Myocyte (in vitro differentiated cells): ENCODE results near the gene ADM2. TPM values are rescaled to one million over a fixed set of nuclear protein-coding genes. Genes with fewer than 3 reads are reported as not detected.
"Not testable (repeated sequence)": the region's sequence is repeated elsewhere in the genome, so short reads cannot be mapped to it uniquely, and the experiment has no call there.

ENCODE experiments used
- DNase-seq: peaks from one replicate; pipeline ENCODE4 v3.0.0-alpha.2; 2012; ENCODE audit warnings: low read depth
- polyA plus RNA-seq: library from polyadenylated mRNA; unstranded; fragments of >200 nt; gene quantifications from one replicate; pipeline ENCODE4 v1.2.1, GENCODE V29; 2012; ENCODE audit warnings: missing spikeins
- total RNA-seq: library from RNA; depleted of rRNA; stranded (reverse); fragments of >200 nt; gene quantifications from 2 replicates; pipeline ENCODE4 v1.2.3, GENCODE V29; 2014

The ADM2 gene
- 0.67 and 1.6 TPM in 2 replicates for total RNA-seq
- polyA plus RNA-seq = 10.6 TPM

- no peak for DNase-seq
Observed at GRCh38 chr22:50481440-50482106, at the start of gene ADM2. ADM2 (plus strand) TSS chr22:50481543; CDS start chr22:50481848, 305 bp downstream.

- no peak for DNase-seq
Observed at GRCh38 chr22:50432131-50432876, 49.0 kb upstream of the ADM2 start.

- not testable (repeated sequence) for DNase-seq
Observed at GRCh38 chr22:50432877-50433510, 48.3 kb upstream of the ADM2 start.

- no peak for DNase-seq
Observed at GRCh38 chr22:50434849-50435248, 46.5 kb upstream of the ADM2 start.

GRCh38 chr22:50435291-50436014, 45.9 kb upstream of the ADM2 start:
- DNase-seq = no peak

GRCh38 chr22:50436015-50436830, 45.1 kb upstream of the ADM2 start:
- DNase-seq = no peak

GRCh38 chr22:50436841-50437341, 44.5 kb upstream of the ADM2 start:
- DNase-seq = no peak

GRCh38 chr22:50437511-50438304, 43.6 kb upstream of the ADM2 start:
- DNase-seq = no peak

GRCh38 chr22:50438305-50439275, 42.8 kb upstream of the ADM2 start:
- DNase-seq = peak; percentile 38

GRCh38 chr22:50439314-50439870, 42.0 kb upstream of the ADM2 start:
- peak; percentile 26 for DNase-seq

GRCh38 chr22:50439871-50440331, 41.4 kb upstream of the ADM2 start:
- DNase-seq = no peak

GRCh38 chr22:50440544-50441249, 40.6 kb upstream of the ADM2 start:
- DNase-seq = no peak

GRCh38 chr22:50441428-50441993, 39.8 kb upstream of the ADM2 start:
- DNase-seq = no peak

GRCh38 chr22:50443197-50443596, 38.1 kb upstream of the ADM2 start:
- DNase-seq = no peak

GRCh38 chr22:50443801-50444625, 37.3 kb upstream of the ADM2 start:
- DNase-seq = no peak

GRCh38 chr22:50444663-50445062, 36.7 kb upstream of the ADM2 start:
- peak; percentile 44 for DNase-seq
